SHP77 (cell line): ENCODE results near the gene LPAR4.
"Not testable (repeated sequence)": the region's sequence is repeated elsewhere in the genome, so short reads cannot be mapped to it uniquely, and the experiment has no call there.

Experiments used
- DNase-seq, 2 experiments: peaks; one replicate each; lab custom pipeline; 2025; lab: John Stamatoyannopoulos, UW

LPAR4 gene, protein sequence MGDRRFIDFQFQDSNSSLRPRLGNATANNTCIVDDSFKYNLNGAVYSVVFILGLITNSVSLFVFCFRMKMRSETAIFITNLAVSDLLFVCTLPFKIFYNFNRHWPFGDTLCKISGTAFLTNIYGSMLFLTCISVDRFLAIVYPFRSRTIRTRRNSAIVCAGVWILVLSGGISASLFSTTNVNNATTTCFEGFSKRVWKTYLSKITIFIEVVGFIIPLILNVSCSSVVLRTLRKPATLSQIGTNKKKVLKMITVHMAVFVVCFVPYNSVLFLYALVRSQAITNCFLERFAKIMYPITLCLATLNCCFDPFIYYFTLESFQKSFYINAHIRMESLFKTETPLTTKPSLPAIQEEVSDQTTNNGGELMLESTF

GRCh38 chrX:78747489-78747888 lies at the start of gene LPAR4:
TSS of gene LPAR4 (plus strand) at chrX:78747720. CDS start at chrX:78754870, 7,150 bp downstream.
- no peak for DNase-seq

DNA sequence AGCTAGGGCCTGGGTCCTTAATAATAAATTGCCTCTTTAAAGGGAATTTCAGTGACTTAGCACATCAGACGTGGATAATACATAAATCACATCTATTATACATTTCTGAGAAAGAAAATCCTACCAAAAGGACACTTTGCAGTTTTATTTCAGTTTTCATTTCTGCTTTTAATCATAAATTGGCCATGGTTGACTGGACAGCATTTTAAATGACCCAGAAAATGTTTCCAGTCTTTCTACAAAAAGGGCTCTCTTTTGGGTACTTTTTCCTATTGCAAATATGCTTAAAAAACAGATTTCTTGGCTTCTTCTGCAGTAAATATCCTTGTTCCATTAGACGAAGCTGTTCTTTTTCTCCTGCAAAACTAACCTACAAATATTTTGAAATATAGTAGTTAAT lies 41.4 kb upstream of the LPAR4 start:
- no peak for DNase-seq

DNA sequence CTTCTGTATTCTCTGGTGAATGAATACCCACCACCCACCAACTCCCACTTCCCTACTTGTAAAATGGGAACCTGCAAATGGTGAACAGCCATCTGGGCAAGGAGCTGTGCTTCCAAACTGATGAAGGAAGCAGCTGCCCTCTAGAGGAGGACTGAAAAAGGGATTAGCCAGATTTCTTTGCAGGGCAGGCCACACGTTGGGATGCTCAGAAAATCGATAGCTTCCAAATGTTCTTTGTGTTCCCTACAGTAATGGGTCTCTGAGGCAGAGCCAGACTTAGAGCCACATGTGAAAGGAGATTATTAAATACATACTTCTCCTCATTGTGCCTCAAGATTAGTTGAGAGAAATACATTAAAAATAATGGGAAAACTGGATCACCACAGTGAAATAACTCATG lies 39.3 kb upstream of the LPAR4 start:
- DNase-seq: peak in 1 of 2 experiments; percentile 0

DNA sequence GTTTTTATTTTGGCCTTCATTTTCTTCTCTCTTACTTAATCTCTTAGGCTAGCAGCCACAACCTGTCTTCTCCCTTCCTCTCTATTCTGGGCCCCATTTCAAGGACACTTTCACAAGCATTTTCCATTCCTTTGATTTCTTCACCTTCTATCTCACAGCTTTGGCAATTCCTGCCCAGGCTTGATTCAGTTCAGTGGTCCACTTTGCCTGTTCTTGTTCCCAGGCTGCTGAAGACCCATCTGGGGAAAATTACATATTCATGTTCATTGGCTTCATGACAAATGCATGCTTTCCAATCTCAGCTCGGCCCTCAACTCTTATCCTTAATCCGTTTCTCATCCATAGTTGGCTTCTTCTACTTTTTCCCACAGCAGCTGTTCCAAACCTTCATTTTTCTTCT lies 38.7 kb upstream of the LPAR4 start:
- no peak for DNase-seq

DNA sequence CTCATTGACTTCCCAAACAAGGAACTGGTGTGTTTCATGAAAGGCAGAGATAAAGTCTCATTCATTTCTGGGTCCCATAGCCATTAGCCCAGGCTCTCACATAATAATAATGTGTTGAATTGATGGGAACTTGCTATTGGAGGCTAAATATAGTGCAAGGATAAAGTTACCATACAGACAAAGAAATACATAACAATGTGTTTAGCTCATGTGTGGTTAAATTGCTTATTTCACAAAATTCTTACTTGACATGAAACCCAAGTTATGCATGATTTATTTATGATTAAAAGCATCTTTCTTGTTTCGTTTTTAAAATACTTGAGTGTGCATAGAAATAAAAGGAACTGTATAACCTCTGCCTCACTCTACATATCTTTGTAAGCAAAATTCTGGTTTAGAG lies 37.3 kb upstream of the LPAR4 start:
- DNase-seq: no peak

- DNase-seq: no peak
Measured at GRCh38 chrX:78712336-78712735, 35.2 kb upstream of the LPAR4 start.

DNA sequence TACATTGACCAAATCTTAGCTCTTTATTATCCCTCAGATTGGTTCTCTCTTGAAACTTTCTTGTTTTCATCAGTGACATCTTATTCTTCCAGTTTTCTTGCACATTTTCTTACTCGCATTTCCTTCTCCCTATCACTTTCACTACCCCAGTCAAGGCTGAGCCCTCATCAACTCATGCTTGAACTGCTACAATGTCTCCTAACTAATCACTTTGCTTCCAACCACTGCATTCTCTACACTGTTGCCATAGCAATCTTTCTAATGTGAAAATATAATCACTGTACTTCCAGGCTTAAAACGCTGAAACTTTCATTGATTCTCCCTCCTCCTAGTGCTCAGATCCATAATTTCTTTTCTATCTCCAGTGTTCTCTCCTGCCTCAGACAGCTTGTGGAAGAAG lies 22.2 kb upstream of the LPAR4 start:
- DNase-seq: no peak

DNA sequence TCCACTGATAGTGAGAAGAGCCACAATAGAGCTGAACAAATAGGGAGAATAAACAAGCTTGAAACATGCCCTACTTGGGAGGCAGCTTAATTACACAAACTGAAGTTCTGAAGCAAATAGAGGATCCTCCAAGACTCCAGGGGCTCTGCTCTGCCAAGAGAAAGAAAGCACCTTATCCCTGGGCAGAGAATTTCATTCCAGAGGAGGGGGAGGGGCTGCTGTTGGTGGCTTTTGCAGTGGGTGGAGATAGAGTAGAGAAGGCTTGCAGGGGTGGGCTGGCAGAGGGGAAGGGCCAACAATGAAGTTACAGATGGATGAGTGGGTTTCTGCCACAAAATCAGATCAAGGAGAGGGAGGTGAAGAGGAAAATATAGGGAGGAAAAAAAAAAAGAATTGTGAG lies 1.0 kb upstream of the LPAR4 start:
- no peak for DNase-seq

- DNase-seq: no peak
Measured at GRCh38 chrX:78747971-78748370, 451 bp downstream of the LPAR4 start.

DNA sequence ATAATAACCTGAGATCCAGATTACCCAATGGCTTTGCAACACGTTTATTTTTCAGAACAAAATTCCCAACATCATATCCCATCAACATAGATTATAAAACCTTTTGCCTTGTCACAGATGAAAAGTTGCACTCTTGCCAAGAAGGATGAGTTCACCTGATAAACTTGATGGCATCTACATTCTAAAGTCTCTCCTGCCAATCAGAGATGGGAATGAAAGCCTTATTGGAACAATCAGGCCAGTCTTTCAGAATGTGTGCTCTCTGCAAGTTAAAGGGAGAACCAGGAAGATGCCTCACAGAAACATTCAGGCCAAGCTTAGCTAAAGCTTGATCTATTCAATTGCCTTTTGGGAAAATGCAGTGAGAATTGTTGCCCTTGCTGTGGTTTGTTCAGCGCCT lies 1.3 kb downstream of the LPAR4 start:
- DNase-seq: no peak

GRCh38 chrX:78753571-78753970 lies 6.1 kb downstream of the LPAR4 start:
- no peak for DNase-seq

DNA sequence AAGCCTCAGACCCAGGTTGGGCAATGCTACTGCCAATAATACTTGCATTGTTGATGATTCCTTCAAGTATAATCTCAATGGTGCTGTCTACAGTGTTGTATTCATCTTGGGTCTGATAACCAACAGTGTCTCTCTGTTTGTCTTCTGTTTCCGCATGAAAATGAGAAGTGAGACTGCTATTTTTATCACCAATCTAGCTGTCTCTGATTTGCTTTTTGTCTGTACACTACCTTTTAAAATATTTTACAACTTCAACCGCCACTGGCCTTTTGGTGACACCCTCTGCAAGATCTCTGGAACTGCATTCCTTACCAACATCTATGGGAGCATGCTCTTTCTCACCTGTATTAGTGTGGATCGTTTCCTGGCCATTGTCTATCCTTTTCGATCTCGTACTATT lies 7.4 kb downstream of the LPAR4 start:
- DNase-seq: no peak

- DNase-seq: no peak
Measured at GRCh38 chrX:78759081-78759480, 11.6 kb downstream of the LPAR4 start.

DNA sequence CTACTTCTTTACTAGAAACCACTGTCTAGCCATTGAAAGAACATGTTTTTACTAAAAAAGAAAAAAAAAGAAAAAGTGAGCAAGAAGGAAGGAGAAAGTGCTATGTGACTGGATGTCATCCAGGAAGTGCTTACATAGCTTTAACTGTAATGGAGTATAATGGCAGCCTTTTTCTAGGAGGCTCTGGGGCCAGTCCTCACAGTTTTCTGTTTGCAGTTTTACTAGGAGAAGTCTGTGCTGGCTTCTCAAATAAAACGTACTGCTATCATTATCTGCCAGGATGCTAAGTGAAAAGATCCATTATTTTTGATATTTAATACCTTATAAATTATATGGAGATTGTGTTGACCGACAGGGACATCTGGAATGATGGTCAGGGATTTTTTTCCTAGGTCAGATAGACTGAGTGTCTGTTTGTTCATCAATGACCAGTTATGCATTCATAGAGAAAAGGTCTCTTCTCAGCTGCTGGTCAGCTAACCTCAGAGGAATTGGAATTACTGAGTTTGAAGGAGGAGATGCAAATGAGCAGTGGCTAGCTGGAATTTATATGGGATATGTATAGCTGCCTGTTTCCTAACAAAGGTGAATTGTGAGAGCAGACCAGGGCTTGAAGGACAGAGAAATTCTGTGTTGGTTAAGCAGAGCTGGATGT lies 21.7 kb downstream of the LPAR4 start:
- DNase-seq: no peak

DNA sequence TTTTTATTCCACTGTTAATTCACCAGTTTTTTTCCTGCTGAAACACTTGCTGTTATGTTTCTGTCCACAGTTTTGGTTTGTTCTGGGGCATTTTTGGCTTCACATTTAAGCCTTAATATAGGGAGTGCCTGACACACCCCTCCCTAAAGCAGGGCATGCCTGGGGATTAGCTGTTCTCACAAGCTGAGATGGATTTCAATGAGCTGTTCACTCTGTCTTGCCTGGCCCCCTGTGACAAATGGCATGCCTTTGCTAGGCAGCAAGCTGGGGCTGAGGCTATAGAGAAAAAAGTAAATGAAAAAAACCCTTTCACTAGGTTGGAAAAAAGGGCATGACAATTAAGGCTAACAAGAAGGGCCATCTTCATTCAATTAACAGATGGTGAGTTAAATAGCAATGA lies 22.4 kb downstream of the LPAR4 start:
- DNase-seq: no peak

DNA sequence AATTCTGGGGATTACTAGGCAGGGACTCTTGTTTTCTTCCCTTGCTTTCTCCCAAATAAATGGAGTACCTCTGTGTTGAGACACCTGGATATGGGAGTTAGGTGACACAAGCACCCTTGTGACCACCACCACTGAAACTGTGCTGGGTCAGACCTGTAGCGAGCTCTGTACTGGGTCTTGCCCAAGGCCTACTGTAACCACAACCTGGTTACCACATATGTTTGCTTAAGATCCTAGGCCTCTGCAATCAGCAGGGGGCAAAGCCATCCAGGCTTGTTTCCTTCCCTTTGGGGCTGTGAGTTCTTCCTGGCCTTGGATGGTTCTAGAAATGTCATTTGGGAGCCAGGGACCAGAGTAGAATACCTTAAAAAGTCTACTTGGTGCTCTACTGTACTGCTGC lies 49.4 kb downstream of the LPAR4 start:
- no peak for DNase-seq

DNA sequence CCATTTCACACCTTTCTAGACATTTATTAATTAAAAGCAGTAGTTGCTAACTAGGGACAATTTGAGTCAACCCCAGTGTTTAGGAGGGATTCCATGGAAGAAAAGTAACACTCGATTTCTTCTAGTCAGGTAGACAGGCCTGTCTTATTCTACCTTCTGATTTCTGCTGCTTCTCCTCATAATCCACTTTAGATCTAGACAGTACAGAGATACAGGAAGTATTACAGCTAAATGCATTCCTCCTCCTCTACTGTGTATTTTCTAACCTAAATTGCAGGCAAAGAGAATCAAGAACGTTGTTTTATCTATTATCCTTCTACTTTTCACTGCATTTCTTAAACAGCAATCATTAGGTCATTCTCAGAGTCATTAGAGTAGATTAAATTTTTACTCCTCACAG lies 52.6 kb downstream of the LPAR4 start:
- no peak for DNase-seq

- DNase-seq: no peak
Measured at GRCh38 chrX:78800694-78801093, 53.2 kb downstream of the LPAR4 start.

GRCh38 chrX:78801522-78801921 lies 54.0 kb downstream of the LPAR4 start:
- DNase-seq: no peak

DNA sequence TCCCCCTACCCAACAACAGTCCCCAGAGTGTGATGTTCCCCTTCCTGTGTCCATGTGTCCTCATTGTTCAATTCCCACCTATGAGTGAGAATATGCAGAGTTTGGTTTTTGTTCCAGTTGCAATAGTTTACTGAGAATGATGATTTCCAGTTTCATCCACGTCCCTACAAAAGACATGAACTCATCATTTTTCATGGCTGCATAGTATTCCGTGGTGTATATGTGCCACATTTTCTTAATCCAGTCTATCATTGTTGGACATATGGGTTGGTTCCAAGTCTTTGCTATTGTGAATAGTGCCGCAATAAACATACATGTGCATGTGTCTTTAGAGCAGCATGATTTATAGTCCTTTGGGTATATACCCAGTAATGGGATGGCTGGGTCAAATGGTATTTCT lies 55.0 kb downstream of the LPAR4 start:
- DNase-seq: not testable (repeated sequence)
